MM.1S (cell line): Measurements from ENCODE around the gene MPZL1.

Experiments
- DNase-seq: peaks from one replicate; pipeline ENCODE4 v3.0.0-alpha.2; 2015
- H2AFZ ChIP-seq: fragments of 300-600 bp; sonication (generic); 2 replicates; pipeline ENCODE4 v1.6.0; 2016; ENCODE audit warnings: antibody characterized with exemption, low read length
- H3F3A ChIP-seq: fragments of 300-600 bp; sonication (generic); 2 replicates; pipeline ENCODE4 v1.6.1; 2016; ENCODE audit warnings: mild to moderate bottlenecking, antibody characterized with exemption, low read length, moderate library complexity, mixed read lengths; ENCODE audit not compliant: insufficient read depth
- H3K27ac ChIP-seq: fragments of 300-600 bp; sonication (generic); 2 replicates; pipeline ENCODE4 v1.5.1; 2016; ENCODE audit warnings: mild to moderate bottlenecking, low read length
- H3K27me3 ChIP-seq: fragments of 300-600 bp; sonication (generic); replicated peaks from 2 replicates; pipeline ENCODE4 v1.6.0; 2016; ENCODE audit warnings: low read length; ENCODE audit not compliant: insufficient read depth
- H3K36me3 ChIP-seq: fragments of 300-600 bp; sonication (generic); replicated peaks from 2 replicates; pipeline ENCODE4 v1.6.1; 2016; ENCODE audit warnings: mild to moderate bottlenecking, low read length, mixed read lengths; ENCODE audit not compliant: insufficient read depth
- H3K4me1 ChIP-seq: fragments of 300-600 bp; sonication (generic); 2 replicates; pipeline ENCODE4 v1.6.1; 2016; ENCODE audit warnings: low read length, mixed read lengths
- H3K4me2 ChIP-seq: fragments of 300-600 bp; sonication (generic); 2 replicates; pipeline ENCODE4 v1.6.0; 2016; ENCODE audit warnings: low read depth, low read length
- H3K4me3 ChIP-seq: fragments of 300-600 bp; sonication (generic); 2 replicates; pipeline ENCODE4 v1.5.1; 2016; ENCODE audit warnings: low read length, mixed read lengths
- H3K79me2 ChIP-seq: fragments of 300-600 bp; sonication (generic); 2 replicates; pipeline ENCODE4 v1.6.1; 2016; ENCODE audit warnings: mixed run types, low read length, mixed read lengths
- H3K9ac ChIP-seq: fragments of 300-600 bp; sonication (generic); 2 replicates; pipeline ENCODE4 v1.6.1; 2016; ENCODE audit warnings: low read length, mixed read lengths
- H3K9me2 ChIP-seq: fragments of 300-600 bp; sonication (generic); replicated peaks from 2 replicates; pipeline ENCODE4 v1.6.1; 2016; ENCODE audit warnings: mild to moderate bottlenecking, low read length, mixed read lengths; ENCODE audit not compliant: insufficient read depth
- H3K9me3 ChIP-seq: fragments of 300-600 bp; sonication (generic); replicated peaks from 2 replicates; pipeline ENCODE4 v1.6.1; 2016; ENCODE audit warnings: mild to moderate bottlenecking, low read length, mixed read lengths; ENCODE audit not compliant: insufficient read depth
- H4K20me1 ChIP-seq: fragments of 300-600 bp; sonication (generic); 2 replicates; pipeline ENCODE4 v1.6.1; 2016; ENCODE audit warnings: mild to moderate bottlenecking, low read length, moderate library complexity, mixed read lengths; ENCODE audit not compliant: insufficient read depth
- EZH2 ChIP-seq: fragments of 300-600 bp; sonication (generic); optimal IDR thresholded peaks from 2 replicates; pipeline ENCODE3; 2017; ENCODE audit warnings: low read depth, mild to moderate bottlenecking, antibody characterized with exemption, low read length, mixed read lengths
- EZH2phosphoT487 ChIP-seq: fragments of 300-600 bp; sonication (generic); IDR thresholded peaks from 2 replicates; pipeline ENCODE4 v1.6.1; 2018; ENCODE audit warnings: antibody characterized with exemption, low read length
- TF ChIP-seq, protein P1 (sequence below): fragments of 300-600 bp; sonication (generic); IDR thresholded peaks from 2 replicates; pipeline ENCODE4 v1.5.1; 2016; ENCODE audit warnings: antibody characterized with exemption, low read length, mixed read lengths

MPZL1 gene

DNA sequence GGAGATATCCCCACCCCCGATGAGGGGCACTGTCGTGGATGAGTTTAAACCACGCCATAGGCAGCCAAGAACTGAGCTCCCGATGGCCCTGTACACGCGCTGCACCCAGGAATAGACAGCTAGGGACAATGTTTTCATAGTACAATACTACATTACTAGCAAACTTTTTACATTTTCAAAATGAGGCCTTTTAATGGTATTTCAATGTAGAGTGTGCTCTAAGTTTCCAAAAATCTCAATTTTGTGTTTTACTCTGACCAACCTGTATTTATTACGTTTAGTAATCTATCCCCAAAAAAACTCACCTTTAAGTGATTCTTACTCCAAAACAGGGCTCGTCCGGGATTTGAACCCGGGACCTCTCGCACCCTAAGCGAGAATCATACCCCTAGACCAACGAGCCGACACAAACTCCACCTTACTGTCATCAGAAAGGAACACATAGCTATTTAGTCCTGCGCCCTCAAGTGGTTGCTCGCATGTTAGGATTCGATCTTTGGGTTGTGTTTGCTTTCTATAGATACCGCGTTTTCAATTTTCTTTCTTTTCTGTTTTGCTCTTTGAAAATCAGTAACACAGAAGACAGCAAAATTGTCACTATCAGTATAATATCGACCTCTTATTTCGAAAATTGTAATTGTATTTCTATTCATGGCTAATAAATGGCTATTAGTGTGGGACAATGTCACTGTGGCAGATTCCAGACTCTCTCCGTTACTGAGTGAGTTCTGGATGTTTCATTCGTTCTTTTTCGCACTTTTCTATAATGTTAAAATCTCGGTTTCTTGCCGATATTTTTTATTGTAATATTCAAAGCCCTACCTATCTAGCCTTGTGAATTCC lies 6.4 kb upstream of the MPZL1 start:
- no peak for TF ChIP-seq EZH2
- TF ChIP-seq, protein P1, sequence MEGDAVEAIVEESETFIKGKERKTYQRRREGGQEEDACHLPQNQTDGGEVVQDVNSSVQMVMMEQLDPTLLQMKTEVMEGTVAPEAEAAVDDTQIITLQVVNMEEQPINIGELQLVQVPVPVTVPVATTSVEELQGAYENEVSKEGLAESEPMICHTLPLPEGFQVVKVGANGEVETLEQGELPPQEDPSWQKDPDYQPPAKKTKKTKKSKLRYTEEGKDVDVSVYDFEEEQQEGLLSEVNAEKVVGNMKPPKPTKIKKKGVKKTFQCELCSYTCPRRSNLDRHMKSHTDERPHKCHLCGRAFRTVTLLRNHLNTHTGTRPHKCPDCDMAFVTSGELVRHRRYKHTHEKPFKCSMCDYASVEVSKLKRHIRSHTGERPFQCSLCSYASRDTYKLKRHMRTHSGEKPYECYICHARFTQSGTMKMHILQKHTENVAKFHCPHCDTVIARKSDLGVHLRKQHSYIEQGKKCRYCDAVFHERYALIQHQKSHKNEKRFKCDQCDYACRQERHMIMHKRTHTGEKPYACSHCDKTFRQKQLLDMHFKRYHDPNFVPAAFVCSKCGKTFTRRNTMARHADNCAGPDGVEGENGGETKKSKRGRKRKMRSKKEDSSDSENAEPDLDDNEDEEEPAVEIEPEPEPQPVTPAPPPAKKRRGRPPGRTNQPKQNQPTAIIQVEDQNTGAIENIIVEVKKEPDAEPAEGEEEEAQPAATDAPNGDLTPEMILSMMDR, result peak; percentile 98
- no peak for TF ChIP-seq EZH2phosphoT487
- peaks cover 42% of the 10 kb centered on the region for H3F3A ChIP-seq

DNA sequence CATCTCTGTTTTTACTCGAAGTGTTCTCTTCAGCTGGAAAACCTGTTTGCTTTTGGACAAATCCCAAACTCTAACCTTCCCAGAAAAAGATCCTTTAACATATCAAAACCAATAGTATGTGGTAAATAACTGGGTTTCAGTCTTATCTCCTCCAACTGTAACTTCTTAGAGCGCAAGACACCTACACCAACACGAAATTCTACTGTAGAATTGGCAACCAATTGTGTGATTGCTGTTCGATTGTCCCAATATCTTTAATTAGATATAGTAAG lies 5.8 kb upstream of the MPZL1 start:
- Histone ChIP-seq H3F3A (peaks cover 41% of the 10 kb centered on the region), H3K4me3 (peak overlapping the region; percentile 78), H3K9me3 (no peaks in the 10 kb centered on the region), H3K9ac (peak overlapping the region; percentile 62), H3K27me3 (no peaks in the 10 kb centered on the region), H2AFZ (peak overlapping the region; percentile 76), H3K4me2 (peak overlapping the region; percentile 86), H3K36me3 (no peaks in the 10 kb centered on the region), H3K79me2 (no peaks in the 10 kb centered on the region), H3K9me2 (no peaks in the 10 kb centered on the region), H3K27ac (peak overlapping the region; percentile 75; the same call in 1 of the 2 replicates), H3K4me1 (peaks cover 20% of the 10 kb centered on the region), H4K20me1 (no peaks in the 10 kb centered on the region)
- no peak for TF ChIP-seq EZH2
- TF ChIP-seq, protein P1, result no peak
- TF ChIP-seq EZH2phosphoT487, result no peak
- no peak for DNase-seq

More for the DNA sequence above, 6.4 kb upstream of the MPZL1 start:
- H2AFZ ChIP-seq, result peak overlapping the region; percentile 76
- H3K4me2 ChIP-seq, result peak overlapping the region; percentile 86
- H3K79me2 ChIP-seq, result no peaks in the 10 kb centered on the region
- H3K36me3 ChIP-seq, result no peaks in the 10 kb centered on the region
- no peaks in the 10 kb centered on the region for H4K20me1 ChIP-seq
- H3K27me3 ChIP-seq, result no peaks in the 10 kb centered on the region
- H3K4me1 ChIP-seq, result peaks cover 21% of the 10 kb centered on the region
- peak overlapping the region; percentile 78 for H3K4me3 ChIP-seq
- peak; percentile 98 for DNase-seq
- peak overlapping the region; percentile 75 for H3K27ac ChIP-seq
- H3K9me3 ChIP-seq, result no peaks in the 10 kb centered on the region
- H3K9ac ChIP-seq, result peak overlapping the region; percentile 85
- H3K9me2 ChIP-seq, result no peaks in the 10 kb centered on the region

DNA sequence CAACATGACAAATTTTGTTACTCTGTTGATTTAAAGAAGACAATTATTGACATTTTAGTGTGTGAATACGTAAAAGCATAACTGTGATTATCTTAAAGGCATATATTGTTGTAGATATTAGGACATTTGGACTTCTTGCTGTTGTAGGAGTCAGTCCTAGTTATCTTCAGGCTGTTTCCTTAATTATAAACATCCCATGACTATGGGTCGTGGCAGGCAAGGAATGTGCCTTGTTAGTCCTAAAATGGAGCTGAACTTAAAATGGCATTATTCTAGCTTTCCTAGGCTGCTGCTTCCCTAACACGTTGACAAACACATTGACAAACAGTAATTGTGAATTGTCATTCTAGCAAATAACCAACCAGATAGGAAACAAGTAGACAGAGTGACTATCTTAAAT lies 4.4 kb upstream of the MPZL1 start:
- Histone ChIP-seq H3K9me3 (no peaks in the 10 kb centered on the region), H3K9ac (no peak overlapping the region), H2AFZ (no peak overlapping the region), H3K4me1 (peaks cover 16% of the 10 kb centered on the region; the same call in 1 of the 2 replicates), H3K4me2 (no peak overlapping the region), H3K9me2 (no peaks in the 10 kb centered on the region), H3K27me3 (no peaks in the 10 kb centered on the region), H3K4me3 (no peak overlapping the region), H3K79me2 (peaks cover 4% of the 10 kb centered on the region), H3K36me3 (no peaks in the 10 kb centered on the region), H3K27ac (no peak overlapping the region), H3F3A (peaks cover 44% of the 10 kb centered on the region), H4K20me1 (no peaks in the 10 kb centered on the region)
- no peak for DNase-seq
- TF ChIP-seq, protein P1, result no peak
- TF ChIP-seq EZH2phosphoT487, result no peak
- no peak for TF ChIP-seq EZH2
